Stimulated activated CD4-positive, alpha-beta T cell treated with anti-CD3 and anti-CD28 coated beads, Interleukin-1b, Interleukin-23, amount 100 ng/mL, for 24 hours (primary cell): Measurements from ENCODE around the gene NOL11.
A peak's percentile ranks its signal among the peaks of the same experiment; 100 is the strongest.
"Not testable (repeated sequence)": the region's sequence is repeated elsewhere in the genome, so short reads cannot be mapped to it uniquely, and the experiment has no call there.

Experiments
- DNase-seq, 4 experiments: peaks; one replicate each; pipeline ENCODE4 v3.0.0-alpha.2; 2020; ENCODE audit warnings: low read depth in 4 of 4, low spot score in 1 of 4

NOL11 gene

DNA sequence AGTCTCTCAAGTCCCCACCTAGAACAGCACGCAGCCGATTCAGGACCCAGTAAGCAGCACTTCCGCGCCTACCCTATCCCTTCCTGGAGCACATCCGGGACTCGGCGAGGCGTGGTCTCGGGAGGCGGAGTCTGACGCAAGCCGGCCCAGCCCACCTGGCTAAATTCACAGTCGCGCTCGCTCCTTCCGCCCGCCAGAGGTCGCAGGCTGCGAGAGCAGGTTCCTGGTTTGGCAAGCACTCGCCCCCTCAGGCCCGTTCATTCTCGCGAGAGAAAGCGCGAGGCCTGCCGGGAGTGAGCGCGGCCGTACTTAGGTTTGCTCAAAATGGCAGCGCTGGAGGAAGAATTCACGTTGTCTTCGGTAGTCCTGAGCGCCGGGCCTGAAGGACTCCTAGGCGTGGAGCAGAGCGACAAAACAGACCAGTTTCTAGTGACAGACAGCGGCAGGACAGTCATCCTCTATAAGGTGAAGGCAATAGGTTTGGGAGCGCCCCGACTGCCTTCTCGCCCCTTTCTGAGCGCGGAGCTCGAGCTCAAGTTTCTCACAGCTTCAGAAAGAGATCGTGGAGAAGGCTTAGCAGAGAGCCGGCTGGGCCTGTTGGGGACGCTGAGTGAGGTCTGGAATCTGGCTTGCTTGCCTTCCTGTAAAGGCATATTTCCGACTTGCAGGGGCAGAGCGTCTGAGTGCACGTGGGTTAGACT, at the start of gene NOL11:
TSS of gene NOL11 (plus strand) at position 313 of the 701 bp plus-strand sequence. CDS start at position 325, 12 bp downstream.
- DNase-seq, result peak; percentile 96 to 99 (median 98)

DNA sequence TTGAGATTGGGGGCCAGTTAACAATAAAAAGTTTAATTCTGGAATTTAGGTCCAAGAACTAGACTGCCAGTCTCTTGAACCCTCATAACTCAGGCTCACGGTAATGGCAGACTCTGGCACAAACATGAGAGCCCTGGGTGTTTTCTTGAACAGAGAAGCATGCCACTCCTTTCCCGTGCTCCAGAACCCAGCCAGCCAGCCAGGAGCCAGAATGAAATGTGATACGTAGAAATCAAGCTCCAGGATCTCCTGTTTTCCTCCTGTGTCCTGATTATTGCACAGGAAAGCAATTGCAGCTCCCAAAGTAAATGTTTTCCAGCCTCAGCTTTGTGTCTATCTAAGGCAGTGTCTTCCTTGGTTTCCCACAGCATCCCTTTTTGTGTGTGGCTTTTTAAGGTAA, 46.2 kb upstream of the NOL11 start:
- DNase-seq, result no peak

DNA sequence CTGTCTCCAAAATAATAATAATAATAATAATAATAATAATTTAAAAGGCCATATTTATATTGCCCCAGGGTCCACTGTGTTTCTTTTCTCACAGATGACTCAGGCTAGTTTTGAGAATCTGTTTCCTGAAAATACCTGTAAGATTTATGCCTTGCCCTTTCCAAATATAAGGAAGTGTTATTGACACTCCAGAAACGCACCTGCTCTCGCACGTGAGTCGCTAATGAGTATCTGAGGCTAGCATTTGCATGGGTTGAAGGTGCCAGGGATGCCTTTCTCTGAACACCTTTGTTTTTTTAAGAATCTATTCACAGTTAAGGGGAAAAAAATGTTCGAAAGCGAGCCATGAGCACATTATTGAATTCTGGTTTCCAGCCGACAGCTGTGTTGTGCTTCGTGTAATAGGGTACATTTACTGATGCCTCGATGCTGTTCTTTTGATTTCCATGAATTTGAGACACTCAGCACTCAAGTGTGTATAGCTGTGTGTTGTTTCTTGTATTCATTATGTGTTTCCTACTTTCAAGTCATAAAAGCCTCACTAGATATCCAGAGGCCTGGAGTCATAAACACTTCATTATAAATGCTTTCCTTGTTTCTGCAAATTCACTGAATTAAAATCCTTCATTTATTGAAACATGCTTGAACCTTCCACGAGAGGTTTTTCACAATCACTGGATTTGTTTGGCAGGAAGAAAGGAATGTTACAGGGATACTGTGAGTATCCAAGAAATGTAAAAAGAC, 45.0 kb upstream of the NOL11 start:
- no peak for DNase-seq

DNA sequence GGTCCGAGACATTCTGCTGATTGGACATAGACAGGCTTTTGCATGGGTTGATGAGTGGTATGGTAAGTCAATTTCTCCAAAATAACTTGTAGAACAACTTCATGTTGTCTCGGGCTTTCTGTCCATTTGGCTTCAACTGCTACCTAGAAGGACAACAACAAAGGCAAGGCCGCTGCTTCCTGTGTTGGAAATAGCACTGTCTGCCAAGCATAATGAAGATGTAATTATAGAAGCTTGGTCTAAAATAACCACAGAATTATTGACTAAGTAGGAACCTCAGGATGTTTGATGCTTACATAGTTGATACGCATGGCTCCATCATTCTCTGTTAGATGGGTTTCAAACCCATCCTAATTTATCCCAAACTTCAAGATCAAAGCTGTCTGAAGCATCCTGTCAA, 42.3 kb upstream of the NOL11 start:
- DNase-seq, result no peak

DNA sequence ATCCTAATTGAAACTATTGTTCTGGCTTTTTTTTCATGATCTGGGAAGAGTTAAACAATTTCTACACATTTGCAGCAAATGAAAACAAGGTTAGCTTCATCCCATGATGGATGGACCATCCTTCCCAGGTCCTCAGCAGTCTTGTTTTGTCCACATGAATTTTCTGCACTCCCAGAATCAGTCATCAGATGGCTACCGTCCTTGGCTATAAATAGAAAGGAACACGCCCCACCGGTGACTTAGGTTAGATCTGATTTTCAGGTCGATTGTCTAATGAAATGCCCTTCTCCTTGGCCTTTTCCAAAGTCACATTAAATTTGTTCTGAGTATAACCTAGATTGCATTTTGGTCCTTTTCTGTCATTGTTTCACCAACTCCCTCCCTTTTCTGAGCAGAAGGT, 41.4 kb upstream of the NOL11 start:
- DNase-seq, result no peak

DNA sequence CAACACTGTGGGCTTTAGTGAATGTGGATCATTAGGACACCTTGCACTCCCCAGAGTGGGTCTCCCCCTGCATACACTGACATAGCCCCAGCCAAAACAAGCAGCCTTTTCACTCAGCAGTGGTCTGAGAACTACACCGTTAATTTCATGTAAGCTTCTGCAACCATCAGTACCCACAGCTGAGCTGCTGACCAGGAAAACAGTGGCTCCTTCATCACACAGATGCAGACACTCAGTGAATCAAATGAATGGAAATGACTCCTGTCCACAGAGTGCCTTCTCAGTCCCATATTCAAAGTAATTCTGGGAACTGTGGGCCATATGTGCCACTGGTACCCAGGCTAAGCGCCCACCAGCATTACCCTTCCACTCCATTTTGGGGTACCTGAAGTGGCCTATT, 39.3 kb upstream of the NOL11 start:
- no peak for DNase-seq

DNA sequence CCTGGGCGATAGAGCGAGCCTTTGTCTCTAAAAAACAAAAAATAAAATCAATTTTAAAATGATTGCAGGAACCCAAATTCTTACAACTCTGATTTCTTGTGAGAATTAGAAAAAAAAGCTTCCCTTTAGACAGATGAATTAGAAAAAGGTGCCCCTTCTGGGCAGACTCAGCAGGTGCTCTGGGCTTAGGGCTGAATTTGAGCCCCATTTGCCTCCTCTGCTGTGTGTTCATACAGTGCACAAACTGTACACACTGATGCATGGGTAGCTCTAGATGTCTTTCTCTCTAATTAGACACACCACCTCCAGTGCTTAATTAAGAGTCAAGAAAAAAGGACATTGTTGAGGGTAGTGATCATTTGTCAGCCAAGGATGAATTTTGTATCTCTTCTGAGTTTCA, 38.5 kb upstream of the NOL11 start:
- no peak for DNase-seq

DNA sequence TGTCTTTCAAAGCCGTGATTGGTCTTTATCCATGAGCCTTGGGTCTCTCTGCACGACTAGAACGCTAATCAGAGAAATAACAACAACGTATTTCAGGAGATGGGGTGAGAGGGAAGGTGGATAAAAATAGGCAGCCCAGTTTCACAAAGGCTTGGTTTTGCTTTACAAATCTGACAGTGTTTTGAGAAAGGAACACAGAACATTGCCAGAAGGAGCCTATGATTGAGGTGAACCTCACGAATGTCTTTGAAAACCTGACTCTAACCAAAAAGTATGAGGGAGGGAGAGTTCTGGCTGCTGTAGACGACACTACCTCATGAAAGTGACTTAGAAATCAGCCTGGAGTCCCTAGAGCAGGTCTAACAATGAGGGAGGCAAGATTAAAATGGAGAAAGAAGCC, 38.0 kb upstream of the NOL11 start:
- DNase-seq, result no peak

DNA sequence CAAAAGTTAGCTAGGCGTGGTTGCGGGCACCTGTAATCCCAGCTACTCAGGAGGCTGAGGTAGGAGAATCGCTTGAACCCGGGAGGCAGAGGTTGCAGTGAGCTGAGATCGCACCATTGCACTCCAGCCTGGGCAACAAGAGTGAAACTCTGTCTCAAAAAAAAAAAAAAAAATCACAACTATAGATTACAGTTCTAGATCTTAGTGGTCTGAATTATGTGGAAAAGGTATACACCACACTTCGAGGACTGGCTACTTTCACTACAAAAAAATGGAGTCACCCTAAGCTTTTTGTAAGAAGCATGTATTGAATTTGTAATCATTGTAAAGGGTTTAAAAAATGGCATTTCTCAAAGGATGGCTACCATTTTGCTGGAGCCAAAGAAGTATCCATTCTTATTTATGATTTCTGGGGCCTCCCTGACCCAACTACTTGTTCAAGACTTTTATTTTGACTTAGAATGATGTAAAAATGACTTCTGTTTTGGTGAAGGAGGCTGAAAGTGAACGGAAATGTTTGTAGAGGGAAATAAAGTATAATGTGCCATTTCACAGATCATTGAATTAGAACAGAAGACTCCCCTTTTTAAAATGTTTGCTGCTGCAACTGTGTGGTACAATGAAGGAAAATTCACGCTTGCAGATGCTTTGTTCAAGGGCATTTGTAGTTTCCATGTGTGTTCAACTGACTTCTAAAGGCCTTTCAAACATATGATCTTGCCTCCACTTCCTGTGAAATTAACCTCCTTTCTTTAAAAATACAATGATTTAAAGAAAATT, 37.1 kb upstream of the NOL11 start:
- DNase-seq, result no peak

DNA sequence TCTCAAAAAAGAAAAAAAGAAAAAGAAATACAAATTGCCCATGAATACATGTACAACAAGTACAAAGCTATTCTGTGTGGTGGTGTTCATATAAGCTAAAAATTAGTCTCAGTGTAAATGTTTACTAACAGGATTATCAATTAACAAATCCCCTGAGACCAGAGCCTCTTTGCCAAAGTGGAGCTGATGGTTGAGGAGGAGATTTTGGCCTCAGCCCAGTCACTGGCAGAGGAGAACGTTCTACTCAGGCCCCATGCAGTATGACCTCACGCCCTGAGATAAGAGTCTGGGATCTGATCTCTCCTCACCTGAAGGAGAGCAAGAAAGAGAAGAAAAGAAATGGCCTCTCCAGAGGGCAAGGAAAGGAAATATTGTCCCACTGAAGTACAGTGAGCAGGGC, 35.5 kb upstream of the NOL11 start:
- DNase-seq, result no peak

DNA sequence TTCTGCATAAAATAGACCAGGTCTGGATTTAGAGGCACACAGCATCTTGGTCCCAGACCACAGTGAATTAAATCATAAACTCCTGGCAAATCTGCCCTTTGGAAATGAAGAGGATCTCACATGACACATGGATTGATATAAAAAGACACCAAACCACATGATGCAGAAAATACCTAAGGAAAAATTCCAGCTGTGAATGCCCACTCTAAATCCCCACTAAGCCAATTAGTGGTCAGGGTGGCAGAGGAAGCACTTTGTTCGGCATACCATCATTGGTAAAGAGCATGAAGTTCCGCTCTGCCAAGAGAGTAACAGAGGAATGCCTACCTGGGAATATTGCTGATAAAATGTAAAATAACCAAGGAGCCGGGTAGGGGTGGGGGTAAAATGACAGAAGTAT, 32.4 kb upstream of the NOL11 start:
- no peak for DNase-seq

DNA sequence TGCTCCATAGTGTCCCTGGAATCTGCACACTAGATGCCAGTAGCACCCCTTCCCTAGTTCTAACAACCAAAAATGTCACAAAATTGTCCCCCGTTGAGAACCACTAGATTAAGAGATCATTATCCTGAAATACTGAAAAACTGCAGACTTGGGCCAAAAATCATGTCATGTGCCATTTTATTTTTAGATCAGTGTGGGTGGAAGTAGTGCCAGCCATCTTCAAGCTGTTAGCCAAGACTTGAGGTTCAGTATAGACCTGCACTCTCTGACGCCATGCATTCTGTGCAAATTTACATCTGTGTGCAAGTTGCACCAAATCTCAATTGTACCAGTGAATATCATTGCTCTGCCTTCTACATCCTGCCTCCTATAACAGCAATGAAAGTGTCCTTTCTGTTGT, 31.5 kb upstream of the NOL11 start:
- no peak for DNase-seq

DNA sequence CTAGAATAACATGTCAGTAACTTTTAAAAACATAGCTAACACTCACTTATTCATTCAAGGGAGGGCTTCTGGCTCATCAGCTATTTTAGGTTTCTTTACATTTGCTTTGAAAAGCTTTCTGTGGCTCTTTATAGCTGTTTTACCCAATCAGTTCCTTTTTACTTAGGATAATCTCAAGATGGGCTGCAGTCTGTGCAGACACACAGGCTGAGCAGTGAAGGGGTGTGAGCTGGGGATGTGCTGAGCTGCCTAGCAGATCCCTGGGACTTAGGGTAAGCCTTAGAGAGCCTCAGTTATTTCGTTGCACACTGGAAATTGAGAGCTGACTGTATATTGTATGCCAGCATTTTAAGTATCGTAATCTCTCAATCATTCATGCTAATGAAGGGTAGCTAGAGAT, 30.2 kb upstream of the NOL11 start:
- no peak for DNase-seq

DNA sequence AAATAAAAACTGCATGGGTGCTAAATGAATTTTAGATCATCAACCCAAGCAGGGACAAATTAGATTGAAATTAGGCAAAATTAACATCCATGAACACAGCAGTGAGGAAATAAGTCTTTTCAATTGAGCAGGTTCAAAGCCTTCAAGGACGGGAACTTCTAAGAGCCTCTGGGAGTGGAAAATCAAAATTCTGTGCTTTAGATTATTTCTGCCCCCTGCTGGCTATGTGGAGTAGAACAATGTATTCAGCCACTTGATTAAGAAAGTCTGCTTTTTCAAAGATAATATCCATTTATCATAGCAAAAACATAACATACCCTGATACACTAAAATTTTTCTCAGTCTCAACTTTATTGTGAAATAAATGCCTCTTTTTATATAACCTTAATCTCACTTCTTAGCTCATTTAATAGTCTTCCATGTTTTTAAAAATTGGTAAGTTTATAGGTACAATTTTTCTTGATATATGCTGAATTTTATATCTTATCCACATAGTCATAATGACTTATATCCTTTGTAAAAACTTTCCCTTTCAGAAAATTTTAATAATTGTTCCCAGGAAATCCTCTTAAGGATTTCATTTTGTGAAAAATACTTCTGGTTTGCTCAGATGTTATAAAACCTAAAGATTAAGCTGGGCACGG, 28.1 kb upstream of the NOL11 start:
- DNase-seq, result peak in 3 of 4 experiments; percentile 13 to 24 (median 19)

DNA sequence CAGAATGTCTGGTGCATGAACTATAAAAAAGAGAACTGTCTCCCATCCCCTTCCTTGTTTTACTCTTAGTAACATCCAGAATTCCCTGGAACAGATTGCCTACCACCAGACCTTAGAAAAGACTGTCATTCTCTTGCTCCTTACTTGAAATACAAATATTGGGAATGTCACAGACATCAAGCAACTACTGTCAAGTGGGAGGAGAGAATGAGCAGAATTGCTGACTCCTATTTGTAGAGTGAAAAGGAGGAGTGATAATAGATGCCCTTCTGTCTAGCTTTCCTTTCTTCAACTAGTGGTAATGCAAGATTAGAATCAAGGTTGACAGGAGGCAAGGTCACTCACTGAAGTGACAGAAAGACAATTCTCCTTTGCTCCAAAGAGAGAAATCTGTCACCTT, 23.9 kb upstream of the NOL11 start:
- no peak for DNase-seq

DNA sequence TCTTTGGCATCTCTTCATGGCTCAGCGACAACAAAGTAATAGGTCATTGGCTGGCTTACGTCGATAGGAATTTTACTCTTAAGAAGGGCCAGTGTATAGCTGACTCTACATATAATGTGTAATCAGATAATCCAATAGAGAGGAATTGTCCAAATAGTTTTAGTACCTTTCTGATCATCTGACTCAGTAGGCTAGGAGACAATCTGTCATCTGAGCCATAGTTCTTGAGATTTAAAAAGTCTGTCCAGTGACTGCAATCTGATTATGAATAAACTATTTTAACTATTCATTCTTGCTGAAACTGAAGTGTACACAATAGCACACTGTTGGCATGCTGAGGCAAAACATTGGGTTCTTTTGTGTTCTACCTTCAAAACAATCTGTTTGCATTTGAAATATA, 21.4 kb upstream of the NOL11 start:
- DNase-seq, result no peak

DNA sequence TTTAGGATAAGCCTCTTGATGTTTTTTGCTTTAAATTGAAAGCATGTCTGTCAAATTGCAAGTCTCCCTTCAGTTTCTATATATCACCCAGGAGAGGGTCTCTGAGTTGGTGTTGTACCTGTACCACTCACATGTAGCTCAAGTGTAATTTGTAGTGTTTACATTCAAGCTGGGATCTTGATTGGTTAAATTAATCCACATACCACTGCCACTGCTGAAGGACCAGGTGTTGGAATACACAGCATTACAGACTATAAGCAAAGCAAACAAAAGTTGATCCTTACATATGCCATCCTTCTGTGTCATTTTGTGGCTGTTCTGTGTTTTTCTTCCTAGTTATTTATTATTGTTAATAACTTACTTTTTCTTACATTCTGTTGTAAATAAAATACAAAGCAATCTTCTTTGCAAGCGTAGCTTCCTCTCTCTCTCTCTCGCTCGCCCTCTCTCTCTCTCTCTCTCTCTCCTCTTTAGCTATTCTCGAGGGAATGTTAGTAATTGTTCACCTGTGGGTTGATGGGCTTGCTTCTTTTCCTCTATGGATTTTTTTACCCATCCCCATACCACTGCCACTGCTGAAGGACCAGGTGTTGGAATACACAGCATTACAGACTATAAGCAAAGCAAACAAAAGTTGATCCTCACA, 20.8 kb upstream of the NOL11 start:
- DNase-seq, result no peak

DNA sequence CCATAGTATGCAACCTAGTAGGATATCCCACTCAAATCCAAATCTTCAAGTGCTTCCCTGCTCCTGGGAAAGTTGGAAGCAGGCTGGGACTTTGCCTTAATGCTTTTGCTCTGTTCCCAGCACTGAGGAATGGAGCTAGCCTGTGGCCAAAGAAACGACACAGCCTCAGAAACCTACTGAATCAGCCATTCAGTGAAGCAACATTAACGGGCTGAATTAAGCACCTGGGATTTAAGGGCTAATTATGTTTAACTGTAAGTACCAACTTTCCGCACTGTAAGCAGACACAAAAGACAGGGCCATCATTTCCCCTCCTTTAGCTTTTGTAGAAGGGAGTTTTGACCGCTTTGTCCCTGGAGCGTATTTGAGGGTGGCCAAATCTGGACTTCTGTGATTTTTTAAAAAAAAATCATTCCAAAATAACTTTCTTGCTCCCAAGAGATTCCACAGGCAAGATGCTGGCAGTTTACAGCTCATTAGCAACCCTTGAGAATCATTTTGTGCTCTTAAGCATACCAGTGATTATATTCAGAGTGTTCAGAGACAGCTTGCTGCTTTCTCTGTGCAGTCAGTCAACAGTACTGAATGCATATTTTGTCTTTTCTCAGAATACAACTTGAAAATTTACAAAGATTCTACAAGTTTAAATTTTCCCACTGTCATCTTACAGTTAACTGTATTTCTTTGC, 17.6 kb upstream of the NOL11 start:
- DNase-seq, result no peak

DNA sequence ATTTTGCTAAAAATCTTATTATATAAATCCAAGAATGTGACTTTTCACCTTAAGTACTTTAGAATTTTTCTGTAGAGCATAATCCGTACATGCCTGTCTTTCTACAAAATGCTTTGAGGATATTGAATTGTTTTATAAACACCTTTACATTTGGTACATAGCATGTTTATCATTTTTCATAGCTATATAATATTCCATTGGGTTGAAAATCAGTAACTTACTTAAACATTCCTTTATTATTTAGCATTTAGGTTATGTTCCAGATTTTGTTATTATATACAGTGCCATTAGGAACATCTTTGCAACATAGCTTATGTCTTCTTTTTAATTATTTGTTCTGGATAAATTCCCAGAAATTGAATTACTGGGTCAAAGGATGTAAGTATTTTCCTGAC, 17.0 kb upstream of the NOL11 start:
- no peak for DNase-seq

DNA sequence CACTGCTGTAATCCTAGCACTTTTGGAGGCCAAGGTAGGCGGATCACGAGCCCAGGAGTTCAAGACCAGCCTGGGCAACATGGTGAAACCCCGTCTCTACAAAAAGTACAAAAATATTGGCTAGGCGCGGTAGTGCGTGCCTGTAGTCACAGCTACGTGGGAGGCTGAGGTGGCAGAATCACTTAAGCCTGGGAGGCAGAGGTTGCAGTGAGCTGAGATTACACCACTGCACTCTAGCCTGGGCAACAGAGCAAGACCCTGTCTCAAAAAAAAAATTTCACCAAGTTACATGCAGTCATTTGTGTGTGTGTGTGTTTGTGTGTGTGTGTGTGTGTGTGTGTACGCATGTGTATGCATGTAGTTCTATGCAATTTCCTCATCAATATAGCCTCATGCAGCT, 14.9 kb upstream of the NOL11 start:
- DNase-seq, result not testable (repeated sequence)

DNA sequence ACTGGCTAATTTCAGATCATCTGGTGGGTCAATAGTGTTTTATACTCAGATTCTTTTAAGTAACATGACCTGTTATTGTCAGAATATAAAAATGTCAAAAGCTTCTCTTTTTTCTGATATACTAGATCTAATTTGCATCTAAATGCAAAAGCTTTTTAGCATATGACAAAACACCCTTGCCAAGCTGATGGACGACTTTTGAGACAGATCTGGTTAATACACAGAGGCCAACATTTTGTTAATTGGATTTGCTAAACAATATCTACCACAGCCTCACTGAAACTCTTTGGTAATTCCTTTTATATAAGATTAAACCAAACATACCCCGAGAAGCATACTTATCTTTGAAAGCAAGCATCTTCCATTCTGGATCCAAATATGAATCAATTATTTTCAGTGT, 10.3 kb upstream of the NOL11 start:
- no peak for DNase-seq
